GM12878 (cell line): ENCODE measurements around the gene RPS6KA5. TPM values are rescaled to one million over a fixed set of nuclear protein-coding genes. Genes with fewer than 3 reads are reported as not detected.

Experiments
- ATAC-seq: fragments of 200-7000 bp; cut with Tn5 transposase; 3 replicates; pipeline ENCODE4 v1.9.1; 2020; ENCODE audit warnings: mild to moderate bottlenecking, moderate library complexity
- BruUV-seq: library from RNA; stranded (reverse); fragments of 400-500 nt; replicated peaks from 2 replicates; lab custom pipeline; 2021; lab: Mats Ljungman, UMichigan
- CTCF ChIA-PET: fragments of 300-600 bp; sonication (Branson Sonifier 250); formaldehyde crosslinking; extraction: SDS; loops from one replicate; lab custom pipeline; 2021; ENCODE audit warnings: inconsistent platforms; lab: Yijun Ruan, JAX
- POLR2A ChIA-PET: fragments of 350-600 bp; formaldehyde crosslinking; extraction: SDS; loops from one replicate; lab custom pipeline; 2021; ENCODE audit warnings: inconsistent platforms; lab: Charles Lee
- RAD21 ChIA-PET: fragments of 300-600 bp; sonication (Branson Sonifier 250); formaldehyde crosslinking; loops from one replicate; lab custom pipeline; 2023; ENCODE audit warnings: antibody characterized with exemption; ENCODE audit not compliant: unreplicated experiment; lab: Charles Lee
- SMC1A ChIA-PET: fragments of 300-600 bp; sonication (Branson Sonifier 250); formaldehyde crosslinking; loops from one replicate; lab custom pipeline; 2023; ENCODE audit not compliant: unreplicated experiment, uncharacterized antibody; lab: Charles Lee
- DNase-seq: peaks from one replicate; pipeline ENCODE4 v3.0.0-alpha.2; 2011; ENCODE audit warnings: low read depth, low spot score
- FAIRE-seq: peaks from 3 replicates; lab custom pipeline; 2011; peaks lifted over from hg19 to GRCh38; lab: Jason Lieb, UNC
- H2AFZ ChIP-seq: 2 replicates; pipeline ENCODE4 v1.6.0; 2011; ENCODE audit warnings: low read depth, low read length, control low read depth; ENCODE audit not compliant: control insufficient read depth
- H3K27ac ChIP-seq: 2 replicates; pipeline ENCODE4 v1.5.1; 2011; ENCODE audit warnings: control low read depth; ENCODE audit not compliant: control insufficient read depth, insufficient read depth
- H3K27me3 ChIP-seq, 2 experiments: replicated peaks in 1 of 2; 2 replicates each; pipeline versions ENCODE4 v1.6.0 to v1.6.1; 2011; ENCODE audit warnings: low read length in 1 of 2; ENCODE audit not compliant: control insufficient read depth in 2 of 2, insufficient read depth in 2 of 2
- H3K36me3 ChIP-seq, 2 experiments: 2 replicates each; pipeline ENCODE4 v1.5.1; 2011; ENCODE audit warnings: low read length in 1 of 2; ENCODE audit not compliant: control insufficient read depth in 2 of 2, insufficient read depth in 2 of 2
- H3K4me1 ChIP-seq: 2 replicates; pipeline ENCODE4 v1.6.1; 2011; ENCODE audit warnings: mild to moderate bottlenecking, low read length, moderate library complexity, mixed read lengths; ENCODE audit not compliant: control insufficient read depth, insufficient read depth
- H3K4me2 ChIP-seq: 2 replicates; pipeline ENCODE4 v1.6.0; 2011; ENCODE audit warnings: control low read depth; ENCODE audit not compliant: control insufficient read depth, insufficient read depth
- H3K4me3 ChIP-seq: fragments of 200-600 bp; sonication (generic); 2 replicates; pipeline ENCODE4 v1.5.1; 2016
- H3K79me2 ChIP-seq: 2 replicates; pipeline ENCODE4 v1.6.0; 2011; ENCODE audit warnings: low read length; ENCODE audit not compliant: control insufficient read depth, insufficient read depth
- H3K9ac ChIP-seq: 2 replicates; pipeline ENCODE4 v1.8.0; 2011; ENCODE audit warnings: low read length, control low read depth, mixed read lengths; ENCODE audit not compliant: control insufficient read depth, insufficient read depth
- H3K9me3 ChIP-seq: replicated peaks from 3 replicates; pipeline ENCODE4 v1.5.1; 2011; ENCODE audit warnings: mild to moderate bottlenecking, low read length; ENCODE audit not compliant: control insufficient read depth, insufficient read depth
- H4K20me1 ChIP-seq: 2 replicates; pipeline ENCODE4 v1.6.0; 2011; ENCODE audit not compliant: control insufficient read depth, insufficient read depth
- CTCF ChIP-seq, 3 experiments: IDR thresholded peaks in 2 of 3; conservative IDR thresholded peaks in 1 of 3; 2 replicates each; pipeline ENCODE4 v1.5.1; 2011; ENCODE audit warnings: low read depth in 3 of 3, low read length in 3 of 3, mild to moderate bottlenecking in 3 of 3, control low read depth in 2 of 3, moderate library complexity in 2 of 3, inconsistent platforms in 1 of 3, mixed read lengths in 1 of 3; ENCODE audit not compliant: control insufficient read depth in 2 of 3, insufficient read depth in 1 of 3; ENCODE audit errors: extremely low read depth in 1 of 3
- FOXM1 ChIP-seq: IDR thresholded peaks from 2 replicates; pipeline ENCODE4 v1.6.1; 2012; ENCODE audit warnings: low read depth, mild to moderate bottlenecking, inconsistent platforms, low read length, moderate library complexity
- GABPA ChIP-seq: IDR thresholded peaks from 2 replicates; pipeline ENCODE4 v1.6.1; 2014; ENCODE audit warnings: antibody characterized with exemption, low read depth, mild to moderate bottlenecking, inconsistent platforms
- HDAC6 ChIP-seq: fragments of 200-600 bp; sonication (generic); IDR thresholded peaks from one replicate; pipeline ENCODE4 v1.8.0; 2017; ENCODE audit warnings: antibody characterized with exemption; ENCODE audit not compliant: unreplicated experiment
- MEF2A ChIP-seq: IDR thresholded peaks from 2 replicates; pipeline ENCODE4 v1.6.1; 2011; ENCODE audit warnings: low read depth, mild to moderate bottlenecking, low read length, moderate library complexity; ENCODE audit not compliant: insufficient read depth
- NFYB ChIP-seq: IDR thresholded peaks from 2 replicates; pipeline ENCODE4 v1.6.1; 2011; ENCODE audit warnings: low read depth, mild to moderate bottlenecking, low read length, improper control_type of control experiment, moderate library complexity; ENCODE audit not compliant: insufficient read depth
- PML ChIP-seq: IDR thresholded peaks from 2 replicates; pipeline ENCODE4 v1.6.1; 2012; ENCODE audit warnings: low read length, inconsistent platforms
- RAD21 ChIP-seq: IDR thresholded peaks from 2 replicates; pipeline ENCODE4 v1.6.1; 2011; ENCODE audit warnings: mild to moderate bottlenecking, low read depth, low read length, moderate library complexity; ENCODE audit not compliant: insufficient read depth
- REST ChIP-seq: IDR thresholded peaks from 2 replicates; pipeline ENCODE4 v1.6.1; 2012; ENCODE audit warnings: mild to moderate bottlenecking, low read depth, low read length
- SRF ChIP-seq, 2 experiments: IDR thresholded peaks; 2 replicates each; pipeline ENCODE4 v1.6.1; 2011; ENCODE audit warnings: low read depth in 2 of 2, low read length in 2 of 2, mild to moderate bottlenecking in 1 of 2, moderate library complexity in 1 of 2
- SUZ12 ChIP-seq: fragments of 200-600 bp; sonication (generic); IDR thresholded peaks from one replicate; pipeline ENCODE4 v1.6.1; 2018; ENCODE audit warnings: antibody characterized with exemption, mild to moderate bottlenecking; ENCODE audit not compliant: unreplicated experiment
- YBX1 ChIP-seq: fragments of 450-650 bp; IDR thresholded peaks from 2 replicates; pipeline ENCODE4 v1.6.1; 2016; ENCODE audit warnings: antibody characterized with exemption
- ZBTB40 ChIP-seq: fragments of 450-650 bp; IDR thresholded peaks from 2 replicates; pipeline ENCODE4 v1.6.1; 2016; ENCODE audit warnings: mild to moderate bottlenecking, moderate library complexity, borderline replicate concordance
- WGBS: methylation state at CpG from one replicate; pipeline ENCODE4 v1.1.6; 2016; ENCODE audit warnings: low lambda C conversion rate; ENCODE audit not compliant: insufficient replicate concordance, insufficient coverage; ENCODE audit errors: missing lambda C conversion rate; 5-methylcytosine and 5-hydroxymethylcytosine counted together
- in situ Hi-C: fragments of 300-500 bp; cut with MboI; formaldehyde crosslinking; loops from 9 replicates; pipeline ENCODE4 v1.14.3; 2018; ENCODE audit warnings: mixed read lengths
- intact Hi-C: fragments of 100-400 bp; cut with micrococcal nuclease; formaldehyde crosslinking; loops from one replicate; pipeline ENCODE4 v1.14.2; 2022; ENCODE audit not compliant: unreplicated experiment
- polyA plus RNA-seq, 11 experiments: library from polyadenylated mRNA; depleted of rRNA in 4 of 11; unstranded in 6 of 11; stranded (reverse) in 5 of 11; fragments of >200 nt; fragmentation: Nextera tagmentation in 4 of 11; fragmentation: Illumina TruSeq in 1 of 11; extraction: Ambion mirVana in 4 of 11; extraction: Trizol in 1 of 11; gene quantifications; 1 replicate in 1 of 11; 2 replicates in 10 of 11; pipeline versions ENCODE4 v1.2.1 to v1.2.3, GENCODE V29; 2011 to 2016; ENCODE audit warnings: inconsistent platforms in 2 of 11, missing spikeins in 2 of 11, low read depth in 1 of 11
- total RNA-seq, 4 experiments: library from RNA; depleted of rRNA in 3 of 4; stranded (reverse); fragments of >200 nt in 3 of 4; fragmentation: Illumina TruSeq in 1 of 4; extraction: Trizol in 1 of 4; gene quantifications; 2 replicates each; pipeline versions ENCODE4 v1.2.1 to v1.2.3, GENCODE V29; 2013 to 2021

RPS6KA5 gene
- total and polyA plus RNA-seq, 10 of the 15 experiments (the other 5 are each of a cell fraction or from before 2014, with no cell fraction given), result 1.4 to 7.0 (median 3.7) TPM

GRCh38 chr14:90963343-90963742, 97.1 kb downstream of the RPS6KA5 start (continued):
- no peak for TF ChIP-seq ZBTB40
- TF ChIP-seq MEF2A, result no peak
- no peak for TF ChIP-seq FOXM1
- TF ChIP-seq NFYB, result no peak
- TF ChIP-seq, all 136 proteins: peak for 0

GRCh38 chr14:90962505-90963109, 97.8 kb downstream of the RPS6KA5 start:
- BruUV-seq, result no TSS peak
- CTCF ChIA-PET, result interaction anchor here (0.6 kb wide), 1 partner anchor 209 kb away, joined by 4 read pairs; no protein-coding TSS in a partner anchor
- Histone ChIP-seq H3K27me3 (no peaks in the 10 kb centered on the region), H3K4me3 (no peak overlapping the region), H3K27ac (no peak overlapping the region), H4K20me1 (no peaks in the 10 kb centered on the region), H2AFZ (no peak overlapping the region), H3K9me3 (no peaks in the 10 kb centered on the region), H3K36me3 (no peaks in the 10 kb centered on the region), H3K4me2 (no peak overlapping the region), H3K9ac (no peak overlapping the region), H3K4me1 (no peaks in the 10 kb centered on the region), H3K79me2 (no peaks in the 10 kb centered on the region)
- ATAC-seq (no peak), DNase-seq (no peak), FAIRE-seq (no peak)
- in situ Hi-C loops, result no loop called here
- intact Hi-C loops, result no loop called here
- SMC1A ChIA-PET, result no interaction called here
- RAD21 ChIA-PET, result no interaction called here
- WGBS, result 77% methylated on average over 11 of the region's 11 CpGs
- POLR2A ChIA-PET, result interaction anchor here (1.0 kb wide), 1 partner anchor 104 kb away, joined by 3 read pairs; no protein-coding TSS in a partner anchor
- TF ChIP-seq SRF (IDR thresholded peaks at IDR 0.05; ENCODE audit: low read depth in 2 of 2, low read length in 2 of 2) (no peak), GABPA (no peak), SUZ12 (no peak), HDAC6 (no peak), REST (no peak), RAD21 (no peak), PML (no peak), CTCF (IDR thresholded peaks at IDR 0.05 in 2 of 3, conservative IDR thresholded peaks at IDR 0.05 in 1 of 3; ENCODE audit: control insufficient read depth in 2 of 3, extremely low read depth in 1 of 3, insufficient read depth in 1 of 3, low read depth in 3 of 3, low read length in 3 of 3) (no peak), YBX1 (no peak)
